BE2C (cell line): ENCODE data around the gene BPIFB2.

Experiments
- DNase-seq: peaks from one replicate; pipeline ENCODE4 v3.0.0-alpha.2; 2020
- H3K27me3 ChIP-seq: fragments of 250-450 bp; sonication (Bioruptor Pico); 2 replicates; pipeline ENCODE4 v1.5.1; 2020; ENCODE audit warnings: mild to moderate bottlenecking
- H3K36me3 ChIP-seq: fragments of 250-450 bp; sonication (Bioruptor Pico); 2 replicates; pipeline ENCODE4 v1.5.1; 2020; ENCODE audit warnings: mild to moderate bottlenecking
- H3K4me1 ChIP-seq: fragments of 250-450 bp; sonication (Bioruptor Pico); 2 replicates; pipeline ENCODE4 v1.5.1; 2020
- H3K4me3 ChIP-seq: 2 replicates; pipeline ENCODE4 v1.5.1; 2011; ENCODE audit warnings: low read depth, low read length
- H3K9me3 ChIP-seq: fragments of 250-450 bp; sonication (Bioruptor Pico); 2 replicates; pipeline ENCODE4 v1.5.1; 2020
- CTCF ChIP-seq: IDR thresholded peaks from 2 replicates; pipeline ENCODE4 v1.5.1; 2012; ENCODE audit warnings: mild to moderate bottlenecking, low read depth, low read length

The BPIFB2 gene

GRCh38 chr20:32989507-32990283, 17.8 kb upstream of the BPIFB2 start:
- H3K4me1 ChIP-seq: no peaks in the 10 kb centered on the region
- H3K9me3 ChIP-seq: no peaks in the 10 kb centered on the region
- no peaks in the 10 kb centered on the region for H3K27me3 ChIP-seq
- TF ChIP-seq CTCF: no peak
- no peaks in the 10 kb centered on the region for H3K36me3 ChIP-seq
- H3K4me3 ChIP-seq: no peak overlapping the region
- DNase-seq: no peak

- Histone ChIP-seq H3K36me3 (no peaks in the 10 kb centered on the region), H3K4me1 (no peaks in the 10 kb centered on the region), H3K9me3 (no peaks in the 10 kb centered on the region), H3K27me3 (no peaks in the 10 kb centered on the region), H3K4me3 (no peak overlapping the region)
- no peak for DNase-seq
- TF ChIP-seq CTCF: no peak
Observed at GRCh38 chr20:32990426-32990825, 17.1 kb upstream of the BPIFB2 start.

GRCh38 chr20:32991383-32991782, 16.1 kb upstream of the BPIFB2 start:
- DNase-seq: no peak
- Histone ChIP-seq H3K4me3 (no peak overlapping the region), H3K27me3 (no peaks in the 10 kb centered on the region), H3K36me3 (no peaks in the 10 kb centered on the region), H3K4me1 (no peaks in the 10 kb centered on the region), H3K9me3 (no peaks in the 10 kb centered on the region)
- TF ChIP-seq CTCF: no peak

- Histone ChIP-seq H3K4me1 (no peaks in the 10 kb centered on the region), H3K4me3 (no peak overlapping the region), H3K36me3 (no peaks in the 10 kb centered on the region), H3K27me3 (no peaks in the 10 kb centered on the region), H3K9me3 (no peaks in the 10 kb centered on the region)
- no peak for TF ChIP-seq CTCF
- no peak for DNase-seq
Observed at GRCh38 chr20:32991792-32992641, 15.5 kb upstream of the BPIFB2 start.

- Histone ChIP-seq H3K4me1 (no peaks in the 10 kb centered on the region), H3K9me3 (no peaks in the 10 kb centered on the region), H3K36me3 (no peaks in the 10 kb centered on the region), H3K4me3 (no peak overlapping the region), H3K27me3 (no peaks in the 10 kb centered on the region)
- DNase-seq: no peak
- no peak for TF ChIP-seq CTCF
Observed at GRCh38 chr20:32993496-32994050, 13.9 kb upstream of the BPIFB2 start.
